GM12872 (cell line): ENCODE measurements around the gene FARP2.

Source experiments
- CTCF ChIP-seq: IDR thresholded peaks from 3 replicates; pipeline ENCODE4 v1.5.1; 2011; ENCODE audit warnings: low read depth, mild to moderate bottlenecking, low read length, moderate library complexity; ENCODE audit not compliant: insufficient read depth

The FARP2 gene

GRCh38 chr2:241475267-241475666, 119.2 kb downstream of the FARP2 start:
- no peak for TF ChIP-seq CTCF

GRCh38 chr2:241478166-241478565, 122.1 kb downstream of the FARP2 start:
- TF ChIP-seq CTCF, result no peak

DNA sequence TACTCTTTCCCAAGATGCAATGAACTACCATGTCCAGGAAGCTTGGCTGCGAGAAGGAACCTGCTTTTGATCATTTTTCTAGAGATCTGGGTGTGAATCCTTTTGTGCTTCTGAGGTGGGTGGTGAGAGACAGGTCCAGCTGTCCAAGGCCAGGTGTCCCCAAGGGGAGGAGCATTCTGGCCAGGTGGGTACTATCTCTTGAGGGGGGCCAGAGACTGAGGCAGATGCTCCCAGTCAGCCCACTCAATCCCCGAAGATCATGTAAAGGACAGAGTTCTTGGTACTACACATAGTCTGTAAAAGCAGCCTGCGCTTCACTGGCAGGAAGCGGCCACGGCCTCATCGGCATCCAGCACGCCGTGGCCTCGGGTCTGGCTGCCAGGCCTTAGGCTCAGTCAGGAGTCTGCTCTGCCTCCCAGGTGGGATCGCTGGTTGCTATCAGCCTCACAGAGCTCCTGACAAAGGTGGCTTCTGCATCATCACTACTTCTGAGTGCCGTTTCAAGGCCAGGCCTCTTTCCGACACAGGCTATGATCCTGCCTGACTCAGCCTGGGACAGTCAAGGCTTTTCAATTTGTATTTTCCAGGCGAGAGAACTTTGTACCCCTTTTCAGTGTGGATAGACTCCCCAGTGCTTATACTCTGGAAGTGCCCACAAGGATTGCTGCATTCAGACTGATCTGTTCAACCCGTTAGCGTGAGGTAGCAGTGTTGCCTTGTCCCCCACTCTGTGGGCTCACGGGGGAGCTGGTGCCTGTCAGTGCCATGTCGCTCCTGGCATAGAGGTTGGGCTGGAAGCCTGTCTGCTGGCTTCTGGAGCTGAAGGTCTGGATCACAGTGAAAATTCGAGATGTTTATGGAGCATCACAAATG, 123.2 kb downstream of the FARP2 start:
- TF ChIP-seq CTCF, result no peak

GRCh38 chr2:241481687-241482086, 125.6 kb downstream of the FARP2 start:
- TF ChIP-seq CTCF, result no peak

DNA sequence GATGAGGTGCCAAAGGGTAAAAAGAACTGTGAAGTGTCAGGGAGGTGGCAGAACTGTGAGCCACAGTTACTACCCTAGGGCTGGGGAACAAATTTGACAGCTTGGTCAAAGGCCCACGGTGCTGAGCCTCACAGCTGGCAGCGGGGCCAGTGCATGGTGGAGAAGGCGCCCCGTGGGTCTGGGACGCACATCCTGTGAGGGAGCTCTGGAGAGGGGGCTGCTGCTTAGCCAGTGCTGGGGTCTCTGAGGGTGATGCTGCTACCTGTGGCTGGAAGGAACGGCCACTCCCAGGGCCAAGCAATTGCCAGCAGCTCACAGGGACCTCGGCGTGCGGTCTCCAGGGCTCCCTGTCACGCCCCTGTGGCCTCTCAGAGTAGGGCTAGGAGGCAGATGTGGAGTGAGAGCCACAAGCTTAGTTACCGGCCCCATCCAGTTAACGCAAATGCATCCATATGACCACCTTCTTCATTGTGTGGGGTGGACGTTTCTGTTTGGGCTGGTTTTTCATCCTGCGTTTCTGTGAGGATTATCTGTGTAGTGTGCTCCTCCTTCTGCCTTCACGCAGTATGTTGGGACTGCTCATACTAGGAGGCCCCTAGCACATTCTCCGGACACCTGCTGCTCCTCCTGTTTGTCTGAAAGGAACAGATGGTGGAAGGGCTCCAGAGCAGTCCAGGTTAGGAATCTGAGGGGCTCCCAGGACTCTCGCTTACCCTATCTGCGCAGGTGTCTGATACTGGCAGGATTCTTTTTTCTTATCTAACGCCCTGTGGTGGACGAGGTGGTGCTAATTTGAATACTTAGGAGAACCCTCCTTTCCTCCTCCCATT, 126.3 kb downstream of the FARP2 start:
- TF ChIP-seq CTCF, result no peak

- no peak for TF ChIP-seq CTCF
Observed at GRCh38 chr2:241483305-241483704, 127.2 kb downstream of the FARP2 start.

- no peak for TF ChIP-seq CTCF
Observed at GRCh38 chr2:241485172-241485911, 129.3 kb downstream of the FARP2 start.
